OCI-LY1 (cell line): ENCODE measurements around the gene PGAP6.

Experiments
- EZH2 ChIP-seq: fragments of 200-600 bp; sonication (generic), shearing (Covaris generic); IDR thresholded peaks from 2 replicates; pipeline ENCODE4 v1.8.0; 2017; ENCODE audit warnings: borderline replicate concordance, mixed run types, mild to moderate bottlenecking, antibody characterized with exemption, low read length, moderate library complexity, mixed read lengths
- TF ChIP-seq, protein P1 (sequence below): fragments of 200-600 bp; sonication (generic), shearing (Covaris generic); IDR thresholded peaks from 2 replicates; pipeline ENCODE4 v1.5.1; 2017; ENCODE audit warnings: mild to moderate bottlenecking, antibody characterized with exemption, low read length, moderate library complexity, mixed read lengths

- TF ChIP-seq, protein P1, sequence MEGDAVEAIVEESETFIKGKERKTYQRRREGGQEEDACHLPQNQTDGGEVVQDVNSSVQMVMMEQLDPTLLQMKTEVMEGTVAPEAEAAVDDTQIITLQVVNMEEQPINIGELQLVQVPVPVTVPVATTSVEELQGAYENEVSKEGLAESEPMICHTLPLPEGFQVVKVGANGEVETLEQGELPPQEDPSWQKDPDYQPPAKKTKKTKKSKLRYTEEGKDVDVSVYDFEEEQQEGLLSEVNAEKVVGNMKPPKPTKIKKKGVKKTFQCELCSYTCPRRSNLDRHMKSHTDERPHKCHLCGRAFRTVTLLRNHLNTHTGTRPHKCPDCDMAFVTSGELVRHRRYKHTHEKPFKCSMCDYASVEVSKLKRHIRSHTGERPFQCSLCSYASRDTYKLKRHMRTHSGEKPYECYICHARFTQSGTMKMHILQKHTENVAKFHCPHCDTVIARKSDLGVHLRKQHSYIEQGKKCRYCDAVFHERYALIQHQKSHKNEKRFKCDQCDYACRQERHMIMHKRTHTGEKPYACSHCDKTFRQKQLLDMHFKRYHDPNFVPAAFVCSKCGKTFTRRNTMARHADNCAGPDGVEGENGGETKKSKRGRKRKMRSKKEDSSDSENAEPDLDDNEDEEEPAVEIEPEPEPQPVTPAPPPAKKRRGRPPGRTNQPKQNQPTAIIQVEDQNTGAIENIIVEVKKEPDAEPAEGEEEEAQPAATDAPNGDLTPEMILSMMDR, result no peak
- no peak for TF ChIP-seq EZH2
Observed at GRCh38 chr16:424623-425081, 42.9 kb upstream of the PGAP6 start.
